Lower leg skin (tissue), 4 donors: Measurements from ENCODE around the gene CHCHD4. TPM values are rescaled to one million over a fixed set of nuclear protein-coding genes. Genes with fewer than 3 reads are reported as not detected.

Experiments used
- DNase-seq, 2 donors: peaks; one replicate each; pipeline ENCODE4 v3.0.0-alpha.2; 2019; ENCODE audit warnings: low spot score in 2 of 2
- H3K4me3 ChIP-seq: fragments of 200-600 bp; sonication (generic); 2 replicates; pipeline ENCODE4 v1.5.1; 2017; ENCODE audit warnings: mild to moderate bottlenecking, low read depth; ENCODE audit not compliant: poor library complexity, severe bottlenecking
- CTCF ChIP-seq, 3 donors: fragments of 450-650 bp; IDR thresholded peaks; one replicate each; pipeline ENCODE4 v1.5.1; 2016; ENCODE audit warnings: antibody characterized with exemption in 3 of 3, mild to moderate bottlenecking in 3 of 3, moderate library complexity in 2 of 3
- POLR2A ChIP-seq, 2 donors: fragments of 450-650 bp; IDR thresholded peaks; one replicate each; pipeline ENCODE4 v1.6.1; 2016 to 2017; ENCODE audit warnings: antibody characterized with exemption in 2 of 2, mild to moderate bottlenecking in 1 of 2, moderate library complexity in 1 of 2
- WGBS, 2 donors: methylation state at CpG; one replicate each; pipeline ENCODE4 v1.1.5; 2018; 5-methylcytosine and 5-hydroxymethylcytosine counted together
- intact Hi-C: fragments of 100-400 bp; cut with DNase I; formaldehyde crosslinking; loops from one replicate; pipeline ENCODE4 v1.15.0; 2023; ENCODE audit warnings: low total_unique reads
- total RNA-seq, 4 donors: library from RNA; depleted of rRNA; stranded (reverse); fragments of >200 nt; gene quantifications; one replicate each; pipeline ENCODE4 v1.1.0, GENCODE V29; 2016

Gene CHCHD4
- total RNA-seq, 4 donors from 2014 or later = 8.4 to 14.6 (median 11.8) TPM

DNA sequence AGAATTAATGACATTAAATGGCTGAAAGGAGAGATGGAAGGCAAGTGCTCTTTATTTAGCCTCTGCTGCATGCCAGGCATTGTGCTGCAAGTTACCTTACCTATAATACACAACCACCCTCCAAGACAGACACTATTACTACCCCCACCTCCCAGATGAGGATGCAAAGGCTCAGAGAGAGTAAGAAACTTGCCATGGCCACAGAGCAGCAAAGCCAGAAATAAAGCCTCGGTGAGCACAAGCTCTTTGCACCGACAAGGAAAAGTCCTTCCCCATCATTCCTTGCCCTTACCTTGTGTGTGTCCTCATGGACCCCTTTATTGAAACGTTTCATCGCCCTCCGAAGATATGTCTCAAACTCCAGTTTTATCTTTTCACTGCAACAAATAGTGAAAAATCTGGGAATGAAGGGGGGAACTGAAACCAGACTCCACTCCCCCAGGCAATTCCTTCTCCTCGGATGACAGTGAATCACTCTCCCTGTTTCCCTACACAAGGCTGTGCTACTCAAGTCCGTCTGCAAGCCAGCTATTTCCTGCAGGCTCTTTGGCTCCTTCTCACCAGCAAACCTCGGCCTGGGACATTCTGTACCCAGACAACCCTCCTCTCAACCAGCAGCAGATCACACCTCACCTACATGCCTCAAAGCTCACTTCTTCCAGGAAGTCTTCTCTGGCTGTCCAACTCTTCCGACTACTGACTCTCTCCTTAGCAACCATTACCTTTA, 42.4 kb upstream of the CHCHD4 start:
- TF ChIP-seq CTCF (IDR thresholded peaks at IDR 0.05) = no peak
- no peak for TF ChIP-seq POLR2A (IDR thresholded peaks at IDR 0.05)
- intact Hi-C loops = no loop called here
- no peak overlapping the region for H3K4me3 ChIP-seq
- WGBS, 2 donors = 68 to 75% methylated on average over 9 of the region's 9 CpGs
- DNase-seq = no peak

DNA sequence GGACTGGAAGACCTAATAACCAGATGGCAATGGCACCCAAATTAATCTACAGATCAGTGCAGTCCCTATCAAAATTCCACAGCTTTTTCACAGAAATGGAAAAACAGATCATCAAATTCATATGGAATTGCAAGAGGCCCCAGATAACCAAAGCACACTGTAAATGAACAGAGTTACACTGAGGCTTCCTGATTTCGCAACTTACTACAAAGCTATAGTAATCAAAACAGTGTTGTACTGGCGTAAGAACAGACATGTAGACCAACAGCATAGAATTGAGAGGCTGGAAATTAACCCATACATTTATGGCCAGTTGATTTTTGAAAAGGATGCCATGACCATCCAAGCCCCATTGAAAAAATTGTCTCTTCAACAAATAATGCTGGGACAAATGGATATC, 37.5 kb upstream of the CHCHD4 start:
- WGBS, 2 donors = 91 to 92% methylated on average over 2 of the region's 2 CpGs
- intact Hi-C loops = no loop called here
- no peak overlapping the region for H3K4me3 ChIP-seq
- TF ChIP-seq CTCF (IDR thresholded peaks at IDR 0.05) (no peak), POLR2A (IDR thresholded peaks at IDR 0.05) (no peak)
- no peak for DNase-seq

DNA sequence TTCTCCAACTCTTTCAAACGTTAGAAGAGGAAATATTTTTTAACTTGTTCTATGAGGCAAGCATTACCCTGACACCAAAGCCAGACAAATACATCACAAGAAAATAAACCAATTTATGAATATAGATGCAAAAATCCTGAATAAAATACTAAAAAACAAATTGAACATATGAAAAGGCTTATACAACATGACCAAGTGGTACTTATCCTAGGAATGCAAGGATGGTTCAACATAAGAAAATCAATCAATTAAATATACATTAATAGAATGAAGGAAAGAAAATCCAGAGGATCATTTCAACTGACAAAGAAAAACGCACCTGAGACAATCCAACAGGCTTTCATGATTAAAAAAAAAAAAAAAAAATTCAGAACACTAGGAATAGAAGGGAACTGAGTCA, 36.6 kb upstream of the CHCHD4 start:
- 96 to 97% methylated on average over 2 of the region's 2 CpGs for WGBS, 2 donors
- DNase-seq = no peak
- H3K4me3 ChIP-seq = no peak overlapping the region
- TF ChIP-seq POLR2A (IDR thresholded peaks at IDR 0.05) (no peak), CTCF (IDR thresholded peaks at IDR 0.05) (no peak)
- intact Hi-C loops = no loop called here

GRCh38 chr3:14159426-14159825, 34.8 kb upstream of the CHCHD4 start:
- H3K4me3 ChIP-seq = no peak overlapping the region
- TF ChIP-seq CTCF (IDR thresholded peaks at IDR 0.05) (no peak), POLR2A (IDR thresholded peaks at IDR 0.05) (no peak)
- intact Hi-C loops = no loop called here
- WGBS, 2 donors = 97 to 99% methylated on average over 8 of the region's 8 CpGs
- DNase-seq = no peak

- 98% methylated on average over 14 of the region's 14 CpGs for WGBS, 2 donors
- H3K4me3 ChIP-seq = no peak overlapping the region
- no peak for TF ChIP-seq CTCF (IDR thresholded peaks at IDR 0.05)
- no peak for TF ChIP-seq POLR2A (IDR thresholded peaks at IDR 0.05)
- intact Hi-C loops = no loop called here
- DNase-seq = no peak
Measured at GRCh38 chr3:14158370-14158769, 33.7 kb upstream of the CHCHD4 start.

DNA sequence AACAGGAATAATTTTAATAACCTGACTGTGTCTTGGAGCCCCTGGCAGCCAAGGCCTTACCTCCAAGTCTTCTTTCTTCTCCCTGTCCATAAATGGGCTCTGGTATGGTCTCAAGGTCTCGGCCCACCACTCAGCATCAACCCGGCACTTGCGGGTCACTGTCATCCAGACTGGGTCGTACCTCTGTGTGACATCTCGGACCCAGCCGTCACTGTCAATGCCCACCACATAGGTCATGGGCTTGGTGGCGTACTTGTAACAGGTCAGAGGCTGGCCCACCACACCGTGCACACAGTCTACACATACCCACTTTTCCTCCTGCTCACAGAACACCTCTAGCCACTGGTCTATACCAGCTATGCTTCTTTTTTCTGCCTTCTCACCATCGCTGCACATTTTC, 33.3 kb upstream of the CHCHD4 start:
- no peak for DNase-seq
- H3K4me3 ChIP-seq = no peak overlapping the region
- TF ChIP-seq POLR2A (IDR thresholded peaks at IDR 0.05) (no peak), CTCF (IDR thresholded peaks at IDR 0.05) (no peak)
- intact Hi-C loops = no loop called here
- 94 to 96% methylated on average over 9 of the region's 9 CpGs for WGBS, 2 donors
